GM19023 (cell line): ENCODE measurements around the gene PARVB.

Experiments
- ATAC-seq: cut with Tn5 transposase; IDR thresholded peaks from one replicate; pipeline ENCODE4 v1.9.1; 2021; ENCODE audit warnings: mild to moderate bottlenecking, moderate library complexity; ENCODE audit not compliant: unreplicated experiment

Gene PARVB

DNA sequence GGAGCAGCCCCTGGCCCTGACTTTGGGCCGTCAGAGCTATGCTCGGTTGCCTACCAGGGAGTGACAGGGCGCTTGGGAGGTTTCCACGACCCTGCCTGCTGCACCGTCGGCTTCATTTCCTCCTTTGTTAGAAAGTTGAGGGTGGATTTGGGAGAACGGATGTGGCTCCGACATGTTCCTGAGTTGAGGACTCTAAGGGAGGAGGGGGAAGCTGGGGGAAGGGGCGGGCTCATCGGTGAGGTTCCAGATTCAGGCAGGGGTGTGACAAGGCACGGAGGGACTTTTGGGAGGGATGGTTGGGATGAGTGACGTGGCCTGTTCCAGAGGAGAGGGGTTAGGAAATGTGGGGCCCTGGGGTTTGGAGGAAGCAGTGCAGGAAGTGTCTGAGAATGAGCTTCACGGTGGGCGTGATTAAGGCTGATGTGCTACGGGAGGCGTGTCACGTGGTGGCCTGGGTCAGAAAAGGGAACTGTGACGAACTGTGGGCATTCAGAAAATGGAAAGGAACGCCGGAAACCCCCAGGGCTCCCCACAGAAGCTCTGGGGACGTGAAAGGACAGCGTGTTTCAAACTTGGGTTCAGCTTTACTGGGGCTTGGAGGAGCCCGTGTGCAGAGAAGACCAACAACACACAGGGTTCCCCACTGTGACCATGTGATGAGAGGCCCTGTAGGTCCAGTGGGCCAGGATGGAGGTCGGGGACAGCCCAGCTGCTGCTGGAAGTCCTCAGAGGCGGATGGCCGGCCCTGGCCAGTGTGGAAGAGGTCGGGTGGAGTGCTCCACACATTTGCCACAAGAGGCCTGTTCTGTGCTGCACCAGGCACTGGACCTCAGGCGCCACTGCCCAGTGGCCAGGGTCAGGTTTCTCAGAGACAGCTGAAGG is 2.8 kb downstream of the PARVB start:
- ATAC-seq: peak; percentile 48

DNA sequence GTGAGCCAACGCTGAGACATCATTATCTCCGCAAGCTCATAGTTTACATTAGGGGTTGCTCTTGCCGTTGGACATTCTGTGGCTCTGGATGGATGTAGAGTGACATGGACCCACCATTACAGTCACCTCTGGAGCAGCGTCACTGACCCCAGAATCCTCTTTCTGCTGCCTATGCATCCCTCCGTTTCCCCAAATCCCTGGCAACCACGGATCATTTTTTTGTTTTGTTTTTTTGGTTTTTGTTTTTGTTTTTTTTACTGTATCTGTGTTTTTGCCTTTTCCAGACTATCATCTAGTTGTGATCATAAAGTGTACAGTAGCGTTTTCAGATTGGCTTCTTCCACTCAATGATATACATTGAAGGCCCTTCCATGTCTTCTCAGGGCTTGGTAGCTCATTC is 4.0 kb downstream of the PARVB start:
- no peak for ATAC-seq

DNA sequence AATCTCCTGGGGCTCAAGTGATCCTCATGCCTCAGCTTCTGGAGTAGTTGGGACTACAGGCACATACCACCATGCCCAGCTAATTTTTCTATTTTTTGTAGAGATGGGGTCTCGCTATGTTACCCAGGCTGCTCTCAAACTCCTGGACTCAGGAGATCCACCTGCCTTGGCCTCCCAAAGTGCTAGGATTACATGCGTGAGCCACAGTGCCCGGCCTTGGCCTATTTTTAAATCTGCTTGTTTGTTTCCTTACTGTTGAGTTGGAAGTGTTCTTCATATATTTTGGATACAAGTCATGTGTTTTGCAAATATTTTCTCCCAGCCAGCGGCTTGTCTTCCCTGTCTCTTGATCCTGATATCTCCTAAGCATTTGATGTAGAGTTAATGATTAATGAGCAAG is 5.0 kb downstream of the PARVB start:
- no peak for ATAC-seq

- no peak for ATAC-seq
Observed at GRCh38 chr22:44030051-44030701, 6.1 kb downstream of the PARVB start.

GRCh38 chr22:44030702-44031082 is 6.6 kb downstream of the PARVB start:
- no peak for ATAC-seq

DNA sequence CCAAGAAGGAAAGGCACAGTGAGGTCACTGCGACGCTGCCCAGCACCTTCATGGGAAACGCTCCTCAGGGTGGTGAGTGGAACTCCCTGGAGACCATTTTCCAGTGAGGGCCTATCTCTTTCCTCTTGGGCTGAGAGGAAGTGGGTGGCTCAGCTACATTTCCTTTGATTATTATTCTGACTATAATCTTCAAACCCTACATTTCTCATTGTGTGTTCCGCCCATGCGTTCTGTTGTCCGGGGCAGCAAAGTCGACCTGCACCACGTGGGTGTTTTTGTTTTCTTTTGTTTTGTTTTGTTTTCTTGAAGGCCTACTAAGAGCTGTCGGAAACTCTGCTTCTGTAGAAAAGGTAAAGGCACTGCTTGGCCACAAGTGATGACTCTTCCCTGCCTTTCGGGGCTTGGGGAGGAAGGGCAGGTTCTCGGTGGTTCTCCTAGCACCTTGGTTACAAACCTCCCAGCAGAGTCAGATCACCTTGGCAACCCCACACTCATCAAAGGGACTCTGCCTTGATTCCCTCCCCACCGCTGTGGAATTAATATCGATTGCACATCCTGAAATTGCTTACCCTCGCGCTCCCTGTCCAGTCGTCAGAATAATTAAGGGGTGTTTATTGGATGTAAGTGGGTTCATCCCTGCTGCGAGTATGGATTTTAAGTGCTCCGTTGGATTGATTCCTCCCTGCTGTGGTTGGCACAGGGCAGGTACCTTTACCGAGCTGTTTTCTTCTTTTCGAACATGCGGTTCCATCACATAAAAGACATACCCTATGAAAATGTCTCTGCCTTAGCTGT is 7.3 kb downstream of the PARVB start:
- ATAC-seq: no peak

DNA sequence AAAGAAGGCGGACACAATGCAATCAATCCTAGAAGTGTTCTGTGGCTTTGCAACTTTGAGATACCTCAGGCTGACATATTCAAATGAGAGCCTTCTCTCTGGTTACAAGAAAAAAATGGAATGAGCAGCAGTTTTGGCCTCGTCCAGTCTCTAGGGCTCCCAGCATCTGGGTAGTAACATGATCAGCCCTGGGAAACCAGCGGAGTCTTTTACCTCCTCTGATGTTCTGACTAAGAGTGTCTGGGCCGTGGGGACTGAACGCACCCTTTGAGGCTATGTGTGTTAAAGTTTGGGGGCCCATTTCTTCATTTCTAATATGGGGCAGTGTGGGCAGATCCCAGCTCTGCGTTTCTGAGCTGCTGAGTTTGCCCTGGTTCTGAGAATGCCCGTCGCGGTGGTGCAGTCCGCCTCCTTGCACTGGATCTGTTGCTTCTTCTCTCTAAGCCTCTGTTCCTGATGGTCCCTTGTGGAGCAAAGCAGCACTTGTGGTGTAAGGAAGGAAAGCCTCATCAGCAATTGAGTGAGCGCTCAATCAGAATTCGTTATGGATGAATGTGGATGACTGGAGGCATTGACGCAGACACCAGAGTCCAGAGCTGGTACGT is 8.1 kb downstream of the PARVB start:
- no peak for ATAC-seq

DNA sequence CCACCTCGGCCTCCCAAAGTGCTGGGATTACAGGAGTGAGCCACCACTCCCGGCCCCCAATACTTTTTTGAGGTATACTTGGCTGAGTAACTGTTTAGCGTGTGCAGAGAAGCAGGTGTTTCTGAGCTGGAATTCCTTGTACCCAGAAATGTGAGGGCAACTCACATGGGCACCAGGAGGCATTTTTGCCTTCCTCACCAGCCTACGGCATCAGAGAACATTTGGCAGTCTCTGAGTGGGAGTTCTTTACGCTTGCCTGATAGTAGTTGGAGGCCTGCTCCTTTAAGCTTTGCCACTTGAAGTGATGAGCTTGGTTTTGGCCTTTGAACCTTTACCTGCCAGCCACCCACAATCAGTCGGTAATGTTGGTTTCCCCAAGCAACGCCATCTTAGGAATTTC is 9.2 kb downstream of the PARVB start:
- ATAC-seq: no peak

DNA sequence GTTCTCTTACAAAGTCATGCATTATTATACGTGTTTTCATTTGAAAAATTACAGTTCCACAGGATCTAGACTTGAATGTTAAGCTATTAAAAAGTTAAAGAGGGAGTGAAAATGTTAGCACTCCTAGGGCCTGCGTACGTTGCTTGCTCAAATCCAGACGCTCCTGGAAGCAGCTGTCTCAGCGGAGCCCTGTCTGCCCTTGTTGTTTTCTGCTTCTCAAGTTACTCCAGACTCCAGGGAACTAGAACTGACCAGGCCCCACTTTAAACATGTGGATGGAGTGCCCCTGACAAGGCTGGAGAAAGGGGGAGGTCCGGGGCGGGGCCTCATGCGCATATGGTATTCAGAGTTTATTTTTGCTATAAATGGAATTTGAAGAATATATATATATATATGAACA is 9.6 kb downstream of the PARVB start:
- no peak for ATAC-seq

DNA sequence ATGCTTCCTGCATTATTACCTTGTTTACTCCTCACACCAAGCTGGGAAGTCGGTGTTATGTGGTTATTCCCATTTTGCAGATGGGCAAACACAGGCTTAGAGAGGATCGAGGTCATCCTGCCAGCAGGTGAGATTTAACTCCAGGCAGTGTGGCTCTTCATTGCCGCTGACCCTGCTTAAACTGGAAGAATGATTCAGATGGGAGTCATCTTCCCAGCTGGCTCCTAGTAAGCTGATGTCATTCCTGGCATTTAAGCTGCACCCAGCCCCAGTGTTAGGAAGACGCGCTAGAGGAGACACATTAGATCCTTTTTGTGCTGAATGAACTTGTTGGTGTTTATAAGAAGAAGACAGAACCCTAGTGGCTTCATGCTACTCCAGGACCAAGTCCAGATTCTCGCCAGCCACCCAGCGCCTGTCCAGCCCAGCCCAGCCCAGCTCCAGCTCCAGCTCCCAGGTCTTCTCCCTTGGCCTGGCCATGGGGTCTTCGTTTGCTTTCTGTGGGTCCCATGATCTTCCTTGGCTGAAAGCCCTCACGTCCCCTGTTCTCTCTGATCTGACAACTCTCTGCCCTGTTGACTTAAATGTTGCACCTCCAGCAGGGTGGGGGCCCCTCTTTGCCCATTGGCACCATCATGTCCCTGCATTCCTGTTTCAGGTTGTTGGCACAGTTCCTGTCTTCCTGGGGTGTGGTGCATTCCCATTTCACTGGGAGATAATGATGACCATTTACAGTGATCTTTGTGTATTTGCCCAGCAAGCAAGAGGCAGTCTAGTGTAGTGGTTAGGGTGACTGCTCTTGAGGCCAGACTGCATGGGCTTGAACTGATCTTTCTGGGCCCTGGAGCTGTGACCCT is 13.6 kb downstream of the PARVB start:
- ATAC-seq: no peak

- ATAC-seq: no peak
Observed at GRCh38 chr22:44039566-44040171, 15.6 kb downstream of the PARVB start.

GRCh38 chr22:44042249-44043218 is 18.4 kb downstream of the PARVB start:
- peak; percentile 67 for ATAC-seq

GRCh38 chr22:44045145-44045544 is 21.0 kb downstream of the PARVB start:
- no peak for ATAC-seq

DNA sequence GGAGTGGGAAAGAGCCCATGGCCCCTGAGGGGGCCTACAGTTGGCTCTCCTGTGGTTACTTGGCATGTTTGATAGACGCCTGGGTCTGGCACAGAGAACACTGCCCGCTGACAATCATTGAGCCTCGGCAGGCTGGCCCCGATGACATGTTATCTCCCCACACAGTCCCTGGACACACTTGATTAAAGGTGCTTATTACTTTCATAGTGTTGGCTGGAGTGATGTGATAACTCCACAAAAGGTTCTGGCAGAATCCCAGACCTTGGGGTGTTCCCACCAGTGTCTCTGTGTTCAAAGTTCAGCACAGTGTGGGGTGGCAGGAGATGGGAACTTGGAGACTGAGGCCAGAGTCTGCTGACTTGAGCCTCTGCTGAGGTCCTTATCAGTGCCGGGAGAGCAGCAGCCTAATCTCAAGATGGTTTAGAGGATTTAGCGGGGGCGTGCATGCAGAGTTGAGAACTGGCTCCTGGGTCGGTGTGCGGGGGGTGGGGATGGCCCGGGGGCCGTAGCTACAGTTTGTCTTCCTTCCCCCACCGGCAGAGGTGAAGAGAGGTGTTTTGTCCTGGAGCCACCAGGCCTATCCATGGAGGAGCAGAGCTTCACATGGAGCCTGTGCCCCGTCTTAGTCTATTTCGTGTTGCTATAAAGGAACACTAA is 22.5 kb downstream of the PARVB start:
- no peak for ATAC-seq

DNA sequence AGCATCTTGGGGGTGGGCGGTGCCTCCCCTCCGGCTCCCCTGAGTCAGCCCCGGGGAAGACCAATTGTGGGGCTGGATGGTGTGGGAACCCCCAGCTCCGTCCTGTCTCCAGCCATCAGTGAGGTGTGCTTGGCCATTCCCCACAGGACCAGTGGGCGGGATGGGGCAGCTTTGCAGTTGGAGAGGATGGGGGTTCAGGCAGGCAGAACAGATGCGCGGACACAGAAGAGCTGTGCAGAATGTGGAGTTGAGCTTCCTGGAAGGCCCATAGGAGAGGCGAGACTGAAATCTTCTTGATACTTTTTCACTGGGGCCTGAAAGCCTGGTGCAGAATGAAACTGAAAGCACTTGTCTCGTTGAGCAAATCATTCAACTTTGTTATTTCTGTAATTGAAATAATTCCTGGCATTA is 23.8 kb downstream of the PARVB start:
- ATAC-seq: no peak

- no peak for ATAC-seq
Observed at GRCh38 chr22:44049486-44050231, 25.6 kb downstream of the PARVB start.

- no peak for ATAC-seq
Observed at GRCh38 chr22:44050766-44051355, 26.8 kb downstream of the PARVB start.
